ENCODE results near the gene MAST2. TPM values are rescaled to one million over a fixed set of nuclear protein-coding genes. Genes with fewer than 3 reads are reported as not detected.
A peak's percentile ranks its signal among the peaks of the same experiment; 100 is the strongest.
"Not testable (repeated sequence)": the region's sequence is repeated elsewhere in the genome, so short reads cannot be mapped to it uniquely, and the experiment has no call there.

The MAST2 gene
- total and polyA plus RNA-seq, 9 of the 15 experiments (the other 6 are each of a cell fraction or from before 2014, with no cell fraction given) = 0.73 to 32.0 (median 17.8) TPM

DNA sequence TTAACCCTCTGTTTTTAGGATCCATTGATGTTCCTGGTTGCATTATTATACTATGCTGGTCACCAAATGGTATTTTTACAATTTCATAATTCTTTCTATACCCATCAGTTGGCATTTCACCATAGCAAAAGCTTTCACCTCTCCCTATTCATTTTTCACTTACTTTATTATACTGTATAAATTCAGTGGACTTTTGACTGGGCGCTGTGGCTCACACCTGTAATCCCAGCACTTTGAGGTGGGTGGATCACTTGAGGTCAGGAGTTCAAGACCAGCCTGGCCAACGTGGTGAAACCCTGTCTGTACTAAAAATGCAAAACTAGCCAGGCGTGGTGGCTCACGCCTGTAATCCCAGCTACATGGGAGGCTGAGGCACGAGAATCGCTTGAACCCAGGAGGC, 128.8 kb downstream of the MAST2 start:
- H3K9ac ChIP-seq (ENCODE audit: insufficient read depth in 1 of 2, low read depth in 2 of 2, low read length in 2 of 2); H3K4me2 ChIP-seq (ENCODE audit: insufficient read depth, low read length); ATAC-seq; H3K27me3 ChIP-seq (ENCODE audit: control insufficient read depth in 2 of 2, insufficient read depth in 2 of 2, low read length in 2 of 2); BruUV-seq (replicated peaks); CTCF ChIA-PET (ENCODE audit: low intra/inter-chr PET ratio); H4K20me1 ChIP-seq (replicated peaks; ENCODE audit: control insufficient read depth, insufficient read depth, low read length); H3K27ac ChIP-seq (ENCODE audit: extremely low read depth, low read depth, low read length); in situ Hi-C loops (cut with MboI); H2AFZ ChIP-seq (ENCODE audit: low read depth, low read length); intact Hi-C loops (cut with micrococcal nuclease); DNase-seq (ENCODE audit: extremely low read depth in 1 of 4, low spot score in 3 of 4); H3K36me3 ChIP-seq (ENCODE audit: control insufficient read depth, insufficient read depth, low read length); H3K79me2 ChIP-seq (ENCODE audit: control insufficient read depth, insufficient read depth, low read length); H3K9me3 ChIP-seq (replicated peaks; ENCODE audit: control insufficient read depth, insufficient read depth, low read depth, low read length); FAIRE-seq; H3K9me1 ChIP-seq (ENCODE audit: control insufficient read depth, insufficient read depth, low read length); H3K4me3 ChIP-seq: not testable (repeated sequence)
- POLR2A ChIA-PET = interaction anchor here (0.5 to 0.6 kb wide), 2 partner anchors 18 to 542 kb away, joined by 3 to 4 read pairs; no protein-coding TSS in a partner anchor
- H3K4me1 ChIP-seq (replicated peaks in 1 of 2; ENCODE audit: control insufficient read depth in 2 of 2, insufficient read depth in 2 of 2, low read length in 2 of 2) = peaks cover 13 to 24% of the 10 kb centered on the region in 2 experiments
- WGBS (ENCODE audit: insufficient coverage, low coverage, missing lambda C conversion rate) = 77% methylated on average over 6 of the region's 6 CpGs

- intact Hi-C loops (cut with micrococcal nuclease) = no loop called here
- H3K4me3 ChIP-seq = no peak overlapping the region
- no peaks in the 10 kb centered on the region for H3K9me3 ChIP-seq (replicated peaks; ENCODE audit: control insufficient read depth, insufficient read depth, low read depth, low read length)
- peaks cover 10% of the 10 kb centered on the region in 2 experiments; a peak in 4 of 5 replicates for H3K4me1 ChIP-seq (replicated peaks in 1 of 2; ENCODE audit: control insufficient read depth in 2 of 2, insufficient read depth in 2 of 2, low read length in 2 of 2)
- BruUV-seq (replicated peaks) = no TSS peak
- H3K9me1 ChIP-seq (ENCODE audit: control insufficient read depth, insufficient read depth, low read length) = no peaks in the 10 kb centered on the region
- no peaks in the 10 kb centered on the region for H4K20me1 ChIP-seq (replicated peaks; ENCODE audit: control insufficient read depth, insufficient read depth, low read length)
- in situ Hi-C loops (cut with MboI) = no loop called here
- WGBS (ENCODE audit: insufficient coverage, low coverage, missing lambda C conversion rate) = 70% methylated on average over 3 of the region's 3 CpGs
- no peaks in the 10 kb centered on the region for H3K36me3 ChIP-seq (ENCODE audit: control insufficient read depth, insufficient read depth, low read length)
- no peak overlapping the region for H2AFZ ChIP-seq (ENCODE audit: low read depth, low read length)
- ChIA-PET POLR2A (interaction anchor here (1.2 kb wide), 1 partner anchor 11 kb away, joined by 4 read pairs; no protein-coding TSS in a partner anchor), CTCF (ENCODE audit: low intra/inter-chr PET ratio) (no interaction called here)
- H3K27me3 ChIP-seq (ENCODE audit: control insufficient read depth in 2 of 2, insufficient read depth in 2 of 2, low read length in 2 of 2) = no peaks in the 10 kb centered on the region
- peaks cover 11% of the 10 kb centered on the region; the same call in 1 of the 3 replicates for H3K79me2 ChIP-seq (ENCODE audit: control insufficient read depth, insufficient read depth, low read length)
- no peak overlapping the region for H3K9ac ChIP-seq (ENCODE audit: insufficient read depth in 1 of 2, low read depth in 2 of 2, low read length in 2 of 2)
- no peak for FAIRE-seq
- H3K27ac ChIP-seq (ENCODE audit: extremely low read depth, low read depth, low read length) = no peak overlapping the region
- no peak for TF ChIP-seq ZNF696 (CRISPR knock-in tag; conservative IDR thresholded peaks at IDR 0.05)
- no peak for TF ChIP-seq HMG20A (CRISPR knock-in tag; conservative IDR thresholded peaks at IDR 0.05)
- no peak for TF ChIP-seq ZNF274 (IDR thresholded peaks at IDR 0.05; ENCODE audit: borderline replicate concordance, low read depth, low read length)
- no peak for TF ChIP-seq RBFOX2 (IDR thresholded peaks at IDR 0.05; ENCODE audit: low read depth, low read length)
- TF ChIP-seq ARNT (IDR thresholded peaks at IDR 0.05) = no peak
- peak in 1 of 2 experiments; percentile 55 for TF ChIP-seq AFF1 (IDR thresholded peaks at IDR 0.05; ENCODE audit: low read depth in 1 of 2, partially characterized antibody in 2 of 2)
- no peak overlapping the region for H3K4me2 ChIP-seq (ENCODE audit: insufficient read depth, low read length)
- no peak for ATAC-seq
- DNase-seq (ENCODE audit: extremely low read depth in 1 of 4, low spot score in 3 of 4) = no peak
Observed at GRCh38 chr1:45934947-45935346, 131.5 kb downstream of the MAST2 start.
